ENCODE data around the gene TUT1. TPM values are rescaled to one million over a fixed set of nuclear protein-coding genes. Genes with fewer than 3 reads are reported as not detected.

Gene TUT1
- total and polyA plus RNA-seq, 3 experiments from 2014 or later = 13.7 to 32.7 (median 30.8) TPM

GRCh38 chr11:62610814-62611704 lies 19.7 kb upstream of the TUT1 start:
- peak overlapping the region; percentile 83 for H3K27ac ChIP-seq (ENCODE audit: low read depth, low read length)
- no peaks in the 10 kb centered on the region for H3K9me3 Mint-ChIP-seq
- DNase-seq = no peak
- peaks cover 0 to 60% (median 7%) of the 10 kb centered on the region in 3 donors for H3K36me3 Mint-ChIP-seq
- peaks cover 31% of the 10 kb centered on the region for H3K36me3 ChIP-seq (ENCODE audit: insufficient read depth, low read length)
- POLR2A ChIA-PET = interaction anchor here (0.6 to 5.4 kb wide), 8 partner anchors 9 to 270 kb away, joined by 3 to 32 read pairs (median 5); partner anchors contain the start of genes B3GAT3, C11orf98, CSKMT and GANAB
- H3K9me3 ChIP-seq (ENCODE audit: low read length) = no peaks in the 10 kb centered on the region
- CTCF ChIA-PET = interaction anchor here (0.5 to 3.8 kb wide), 14 partner anchors 9 to 237 kb away, joined by 3 to 15 read pairs (median 4); partner anchors contain the start of genes B3GAT3, C11orf98, CSKMT and INTS5
- peak overlapping the region; percentile 92 to 99 (median 97) for H3K27ac Mint-ChIP-seq
- H3K4me1 ChIP-seq (ENCODE audit: insufficient read depth, low read length) = peaks cover 30% of the 10 kb centered on the region
- no peaks in the 10 kb centered on the region for H3K27me3 Mint-ChIP-seq
- H3K27me3 ChIP-seq (ENCODE audit: insufficient read depth, low read length, poor library complexity, severe bottlenecking) = no peaks in the 10 kb centered on the region
- H3K4me3 Mint-ChIP-seq = peak overlapping the region; percentile 89 to 99 (median 95)
- H3K4me1 Mint-ChIP-seq = peaks cover 39 to 69% (median 44%) of the 10 kb centered on the region in 3 donors
- peak overlapping the region; percentile 76 for H3K4me3 ChIP-seq (ENCODE audit: low read length)

- ChIA-PET POLR2A (interaction anchor here (0.5 to 5.4 kb wide), 4 partner anchors 8 to 176 kb away, joined by 3 to 32 read pairs (median 15); partner anchors contain the start of genes MTA2 and TUT1), CTCF (interaction anchor here (0.5 to 3.8 kb wide), 5 partner anchors 10 to 55 kb away, joined by 3 to 15 read pairs (median 6); partner anchors contain the start of genes B3GAT3, C11orf98 and CSKMT)
- peaks cover 30% of the 10 kb centered on the region for H3K4me1 ChIP-seq (ENCODE audit: insufficient read depth, low read length)
- DNase-seq = no peak
- Mint-ChIP-seq H3K4me1 (peaks cover 39 to 72% (median 44%) of the 10 kb centered on the region in 3 donors), H3K9me3 (no peaks in the 10 kb centered on the region), H3K36me3 (peaks cover 0 to 66% (median 7%) of the 10 kb centered on the region in 3 donors), H3K27me3 (no peaks in the 10 kb centered on the region), H3K27ac (peak overlapping the region; percentile 50 to 98 (median 77)), H3K4me3 (peak overlapping the region; percentile 64 to 89 (median 78))
- H3K36me3 ChIP-seq (ENCODE audit: insufficient read depth, low read length) = peaks cover 37% of the 10 kb centered on the region
- no peaks in the 10 kb centered on the region for H3K27me3 ChIP-seq (ENCODE audit: insufficient read depth, low read length, poor library complexity, severe bottlenecking)
- no peak overlapping the region for H3K4me3 ChIP-seq (ENCODE audit: low read length)
- peak overlapping the region; percentile 83 for H3K27ac ChIP-seq (ENCODE audit: low read depth, low read length)
- no peaks in the 10 kb centered on the region for H3K9me3 ChIP-seq (ENCODE audit: low read length)
Measured at GRCh38 chr11:62610403-62610802, 19.1 kb upstream of the TUT1 start.

- H3K4me1 Mint-ChIP-seq = peaks cover 37 to 67% (median 38%) of the 10 kb centered on the region in 3 donors
Measured at GRCh38 chr11:62608776-62609175, 17.5 kb upstream of the TUT1 start.

GRCh38 chr11:62607714-62608113 lies 16.4 kb upstream of the TUT1 start:
- H3K36me3 Mint-ChIP-seq = peaks cover 5 to 74% (median 12%) of the 10 kb centered on the region in 3 donors

More at GRCh38 chr11:62608776-62609175, 17.5 kb upstream of the TUT1 start:
- ChIA-PET CTCF (interaction anchor here (1.6 kb wide), 1 partner anchor 17 kb away, joined by 8 read pairs; the partner anchor contains the start of gene TUT1), POLR2A (interaction anchor here (0.8 to 5.4 kb wide), 2 partner anchors 16 to 17 kb away, joined by 3 to 32 read pairs; partner anchors contain the start of gene TUT1)
- H3K27ac Mint-ChIP-seq = peak overlapping the region in 4 of 8 donors; percentile 43 to 97 (median 62)
- Histone ChIP-seq H3K27ac (ENCODE audit: low read depth, low read length) (no peak overlapping the region), H3K4me1 (ENCODE audit: insufficient read depth, low read length) (peaks cover 30% of the 10 kb centered on the region), H3K36me3 (ENCODE audit: insufficient read depth, low read length) (peaks cover 46% of the 10 kb centered on the region), H3K4me3 (ENCODE audit: low read length) (no peak overlapping the region), H3K9me3 (ENCODE audit: low read length) (no peaks in the 10 kb centered on the region), H3K27me3 (ENCODE audit: insufficient read depth, low read length, poor library complexity, severe bottlenecking) (no peaks in the 10 kb centered on the region)
- H3K36me3 Mint-ChIP-seq = peaks cover 5 to 65% (median 7%) of the 10 kb centered on the region in 3 donors
- peak overlapping the region in 3 of 7 donors; percentile 23 to 71 (median 58) for H3K4me3 Mint-ChIP-seq
- DNase-seq = no peak
- H3K9me3 Mint-ChIP-seq = no peaks in the 10 kb centered on the region
- no peaks in the 10 kb centered on the region for H3K27me3 Mint-ChIP-seq

GRCh38 chr11:62605902-62606301 lies 14.6 kb upstream of the TUT1 start:
- DNase-seq = no peak
- Mint-ChIP-seq H3K9me3 (no peaks in the 10 kb centered on the region), H3K4me3 (peak overlapping the region in 1 of 7 donors; percentile 56), H3K27ac (no peak overlapping the region), H3K27me3 (peaks cover 0 to 2% of the 10 kb centered on the region in 2 donors), H3K36me3 (peaks cover 5 to 79% (median 12%) of the 10 kb centered on the region in 3 donors), H3K4me1 (peaks cover 36 to 66% (median 41%) of the 10 kb centered on the region in 3 donors)
- Histone ChIP-seq H3K9me3 (ENCODE audit: low read length) (no peaks in the 10 kb centered on the region), H3K4me1 (ENCODE audit: insufficient read depth, low read length) (peaks cover 15% of the 10 kb centered on the region), H3K27me3 (ENCODE audit: insufficient read depth, low read length, poor library complexity, severe bottlenecking) (no peaks in the 10 kb centered on the region), H3K4me3 (ENCODE audit: low read length) (no peak overlapping the region), H3K27ac (ENCODE audit: low read depth, low read length) (no peak overlapping the region), H3K36me3 (ENCODE audit: insufficient read depth, low read length) (peaks cover 51% of the 10 kb centered on the region)
- POLR2A ChIA-PET = no interaction called here
- CTCF ChIA-PET = interaction anchor here (1.7 kb wide), 1 partner anchor 12 kb away, joined by 4 read pairs; no protein-coding TSS in a partner anchor

More at GRCh38 chr11:62607714-62608113, 16.4 kb upstream of the TUT1 start:
- H3K4me1 ChIP-seq (ENCODE audit: insufficient read depth, low read length) = peaks cover 25% of the 10 kb centered on the region
- Mint-ChIP-seq H3K9me3 (no peaks in the 10 kb centered on the region), H3K4me1 (peaks cover 40 to 71% (median 47%) of the 10 kb centered on the region in 3 donors), H3K27me3 (no peaks in the 10 kb centered on the region), H3K4me3 (peak overlapping the region in 1 of 7 donors; percentile 74), H3K27ac (peak overlapping the region in 1 of 8 donors; percentile 49)
- no peak for DNase-seq
- no peaks in the 10 kb centered on the region for H3K9me3 ChIP-seq (ENCODE audit: low read length)
- H3K27ac ChIP-seq (ENCODE audit: low read depth, low read length) = no peak overlapping the region
- POLR2A ChIA-PET = interaction anchor here (0.8 kb wide), 1 partner anchor 15 kb away, joined by 3 read pairs; no protein-coding TSS in a partner anchor
- CTCF ChIA-PET = interaction anchor here (1.6 kb wide), 1 partner anchor 16 kb away, joined by 8 read pairs; the partner anchor contains the start of gene TUT1
- no peaks in the 10 kb centered on the region for H3K27me3 ChIP-seq (ENCODE audit: insufficient read depth, low read length, poor library complexity, severe bottlenecking)
- no peak overlapping the region for H3K4me3 ChIP-seq (ENCODE audit: low read length)
- H3K36me3 ChIP-seq (ENCODE audit: insufficient read depth, low read length) = peaks cover 51% of the 10 kb centered on the region

GRCh38 chr11:62605467-62605866 lies 14.1 kb upstream of the TUT1 start:
- Mint-ChIP-seq H3K4me3 (peak overlapping the region in 1 of 7 donors; percentile 56), H3K27me3 (peaks cover 0 to 2% of the 10 kb centered on the region in 2 donors), H3K27ac (no peak overlapping the region), H3K9me3 (no peaks in the 10 kb centered on the region), H3K36me3 (peaks cover 5 to 80% (median 12%) of the 10 kb centered on the region in 3 donors), H3K4me1 (peaks cover 35 to 65% (median 40%) of the 10 kb centered on the region in 3 donors)
- H3K4me1 ChIP-seq (ENCODE audit: insufficient read depth, low read length) = peaks cover 11% of the 10 kb centered on the region
- peaks cover 48% of the 10 kb centered on the region for H3K36me3 ChIP-seq (ENCODE audit: insufficient read depth, low read length)
- H3K4me3 ChIP-seq (ENCODE audit: low read length) = no peak overlapping the region
- no peak for DNase-seq
- ChIA-PET CTCF (interaction anchor here (0.7 to 1.7 kb wide), 2 partner anchors 11 to 14 kb away, joined by 3 to 4 read pairs; no protein-coding TSS in a partner anchor), POLR2A (no interaction called here)
- H3K9me3 ChIP-seq (ENCODE audit: low read length) = no peaks in the 10 kb centered on the region
- no peak overlapping the region for H3K27ac ChIP-seq (ENCODE audit: low read depth, low read length)
- no peaks in the 10 kb centered on the region for H3K27me3 ChIP-seq (ENCODE audit: insufficient read depth, low read length, poor library complexity, severe bottlenecking)

- Histone ChIP-seq H3K27me3 (ENCODE audit: insufficient read depth, low read length, poor library complexity, severe bottlenecking) (no peaks in the 10 kb centered on the region), H3K4me3 (ENCODE audit: low read length) (no peak overlapping the region), H3K36me3 (ENCODE audit: insufficient read depth, low read length) (peaks cover 44% of the 10 kb centered on the region), H3K9me3 (ENCODE audit: low read length) (no peaks in the 10 kb centered on the region), H3K4me1 (ENCODE audit: insufficient read depth, low read length) (peaks cover 11% of the 10 kb centered on the region), H3K27ac (ENCODE audit: low read depth, low read length) (no peak overlapping the region)
- H3K27ac Mint-ChIP-seq = peak overlapping the region in 3 of 8 donors; percentile 13 to 86 (median 64)
- no peaks in the 10 kb centered on the region for H3K9me3 Mint-ChIP-seq
- ChIA-PET POLR2A (interaction anchor here (0.6 kb wide), 1 partner anchor 19 kb away, joined by 8 read pairs; no protein-coding TSS in a partner anchor), CTCF (interaction anchor here (0.6 to 2.6 kb wide), 2 partner anchors 12 to 69 kb away, joined by 4 to 12 read pairs; partner anchors contain the start of gene TUT1)
- H3K27me3 Mint-ChIP-seq = peaks cover 0 to 3% of the 10 kb centered on the region in 2 donors
- no peak overlapping the region for H3K4me3 Mint-ChIP-seq
- peaks cover 36 to 65% (median 43%) of the 10 kb centered on the region in 3 donors for H3K4me1 Mint-ChIP-seq
- peaks cover 5 to 80% (median 18%) of the 10 kb centered on the region in 3 donors for H3K36me3 Mint-ChIP-seq
- DNase-seq = no peak
Measured at GRCh38 chr11:62604460-62605120, 13.3 kb upstream of the TUT1 start.

Data from CD8-positive, alpha-beta memory T cell (primary cell).